HepG2 (cell line): ENCODE measurements around the gene SALL4. TPM values are rescaled to one million over a fixed set of nuclear protein-coding genes. Genes with fewer than 3 reads are reported as not detected.
A peak's percentile ranks its signal among the peaks of the same experiment; 100 is the strongest.

Experiments
- AKNA ChIP-seq: sonication (generic); formaldehyde crosslinking; IDR thresholded peaks from 2 replicates; pipeline ENCODE4 v1.4.0; 2020; ENCODE audit warnings: missing genetic modification reagents, borderline replicate concordance
- ATF3 ChIP-seq: sonication (generic); formaldehyde crosslinking; IDR thresholded peaks from 2 replicates; pipeline ENCODE4 v1.4.0; 2020; ENCODE audit warnings: missing genetic modification reagents
- ATF4 ChIP-seq, 2 experiments: fragments of 450-650 bp in 1 of 2; sonication (generic) in 1 of 2; formaldehyde crosslinking; IDR thresholded peaks; 2 replicates each; pipeline versions ENCODE4 v1.5.0 to v1.8.0; 2020 to 2022; ENCODE audit warnings: mild to moderate bottlenecking in 1 of 2, missing genetic modification reagents in 1 of 2
- E2F2 ChIP-seq: sonication (generic); formaldehyde crosslinking; IDR thresholded peaks from 2 replicates; pipeline ENCODE4 v1.4.0; 2020; ENCODE audit warnings: missing genetic modification reagents, borderline replicate concordance
- HOXA3 ChIP-seq: sonication (generic); formaldehyde crosslinking; IDR thresholded peaks from 2 replicates; pipeline ENCODE4 v1.5.0; 2020; ENCODE audit warnings: missing genetic modification reagents
- KDM5A ChIP-seq: fragments of 200-600 bp; sonication (generic); IDR thresholded peaks from 2 replicates; pipeline ENCODE4 v1.7.0; 2018; ENCODE audit warnings: antibody characterized with exemption, mild to moderate bottlenecking, low read length, borderline replicate concordance
- KLF15 ChIP-seq: sonication (generic); formaldehyde crosslinking; IDR thresholded peaks from 2 replicates; pipeline ENCODE4 v1.8.1; 2023; ENCODE audit warnings: borderline replicate concordance, mild to moderate bottlenecking, inconsistent platforms, missing genetic modification reagents, mixed read lengths
- NR3C1 ChIP-seq: sonication (generic); formaldehyde crosslinking; IDR thresholded peaks from 2 replicates; pipeline ENCODE4 v1.4.0; 2020; ENCODE audit warnings: missing genetic modification reagents
- PCBP1 ChIP-seq: fragments of 200-400 bp; formaldehyde crosslinking; IDR thresholded peaks from 2 replicates; pipeline ENCODE4 v1.6.1; 2017; ENCODE audit warnings: mild to moderate bottlenecking, low read depth, low read length, borderline replicate concordance
- ZBTB46 ChIP-seq: sonication (generic); formaldehyde crosslinking; IDR thresholded peaks from 2 replicates; pipeline ENCODE4 v1.4.0; 2020; ENCODE audit warnings: mild to moderate bottlenecking, missing genetic modification reagents, borderline replicate concordance
- ZNF329 ChIP-seq: sonication (generic); formaldehyde crosslinking; IDR thresholded peaks from 2 replicates; pipeline ENCODE4 v1.9.0; 2021; ENCODE audit warnings: low read depth, mild to moderate bottlenecking, missing genetic modification reagents
- ZNF710 ChIP-seq: sonication (generic); formaldehyde crosslinking; IDR thresholded peaks from 2 replicates; pipeline ENCODE4 v1.5.0; 2020; ENCODE audit warnings: mild to moderate bottlenecking, missing genetic modification reagents, borderline replicate concordance
- ZNF816 ChIP-seq: sonication (generic); formaldehyde crosslinking; IDR thresholded peaks from 2 replicates; pipeline ENCODE4 v1.8.0; 2022; ENCODE audit warnings: missing genetic modification reagents, mild to moderate bottlenecking, borderline replicate concordance
- polyA plus RNA-seq, 8 experiments: library from polyadenylated mRNA; depleted of rRNA in 3 of 8; stranded (reverse) in 7 of 8; unstranded in 1 of 8; fragments of >200 nt; fragmentation: Illumina TruSeq in 4 of 8; extraction: Trizol in 4 of 8; gene quantifications; 2 replicates each; pipeline versions ENCODE4 v1.2.1 to v1.2.3, GENCODE V29; 2011 to 2016; ENCODE audit warnings: low read depth in 4 of 8, missing spikeins in 1 of 8, mixed read lengths in 1 of 8; ENCODE audit not compliant: insufficient read depth in 1 of 8
- total RNA-seq, 5 experiments: library from RNA; depleted of rRNA; stranded (reverse); fragments of >200 nt; fragmentation: Illumina TruSeq; extraction: Trizol; gene quantifications; 2 replicates each; pipeline ENCODE4 v1.2.3, GENCODE V29; 2016; ENCODE audit warnings: low read depth in 1 of 5

The SALL4 gene
- total and polyA plus RNA-seq, 2 of the 13 experiments (the other 11 are each of a cell fraction or from before 2014, with no cell fraction given), result 0.33 to 1.8 TPM

- TF ChIP-seq ATF3 (CRISPR knock-in tag) (no peak), PCBP1 (peak; percentile 98), KLF15 (CRISPR knock-in tag) (no peak), ZBTB46 (CRISPR knock-in tag) (no peak; the same call in 1 of the 2 replicates), KDM5A (no peak), E2F2 (CRISPR knock-in tag) (no peak), ZNF710 (peak; percentile 80), AKNA (CRISPR knock-in tag) (no peak), NR3C1 (CRISPR knock-in tag) (no peak), ZNF816 (CRISPR knock-in tag) (no peak), ATF4 (CRISPR knock-in tag; IDR thresholded peaks at IDR 0.05) (no peak), HOXA3 (CRISPR knock-in tag) (peak; percentile 83), ZNF329 (CRISPR knock-in tag) (no peak; the same call in 1 of the 2 replicates)
These were observed 2.1 kb downstream of the SALL4 start (continued) for GRCh38 chr20:51800060-51800871.
